Left ventricle myocardium inferior (tissue), 1 donor: ENCODE results near the gene TMEM163. TPM values are rescaled to one million over a fixed set of nuclear protein-coding genes. Genes with fewer than 3 reads are reported as not detected.
"Not testable (repeated sequence)": the region's sequence is repeated elsewhere in the genome, so short reads cannot be mapped to it uniquely, and the experiment has no call there.

Source experiments
- DNase-seq: peaks from one replicate; pipeline ENCODE4 v3.0.0-alpha.2; 2020
- H3K27ac ChIP-seq: fragments of 200-600 bp; replicated peaks from 2 replicates; pipeline ENCODE4 v1.8.0; 2021
- H3K27me3 ChIP-seq: fragments of 200-600 bp; 2 replicates; pipeline ENCODE4 v1.8.0; 2021; ENCODE audit warnings: low read depth
- H3K36me3 ChIP-seq: fragments of 200-600 bp; 2 replicates; pipeline ENCODE4 v1.8.0; 2021
- H3K4me1 ChIP-seq: fragments of 200-600 bp; 2 replicates; pipeline ENCODE4 v1.8.0; 2021
- H3K4me3 ChIP-seq: fragments of 200-600 bp; 2 replicates; pipeline ENCODE4 v1.8.0; 2021; ENCODE audit warnings: mild to moderate bottlenecking, moderate library complexity
- H3K9me3 ChIP-seq: fragments of 200-600 bp; replicated peaks from 2 replicates; pipeline ENCODE4 v1.8.0; 2021
- CTCF ChIP-seq: fragments of 200-600 bp; IDR thresholded peaks from 2 replicates; pipeline ENCODE4 v1.8.0; 2021; ENCODE audit warnings: antibody characterized with exemption, mild to moderate bottlenecking, borderline replicate concordance
- intact Hi-C: fragments of 100-400 bp; cut with micrococcal nuclease; formaldehyde crosslinking; loops from one replicate; pipeline ENCODE4 v1.11.0; 2022
- total RNA-seq: library from RNA; stranded (reverse); fragmentation: NEBNext Ultra II Directional; extraction: Animal tissue kit (Norgen Biotek cat#: 25700); gene quantifications from one replicate; pipeline ENCODE4 v1.2.1, GENCODE V29; 2021
- donor health status: DM: no; HTN: yes; CAD: no; lungs with severe emphysema.

TMEM163 gene
- total RNA-seq, 1 donor from 2014 or later = 0.22 TPM

DNA sequence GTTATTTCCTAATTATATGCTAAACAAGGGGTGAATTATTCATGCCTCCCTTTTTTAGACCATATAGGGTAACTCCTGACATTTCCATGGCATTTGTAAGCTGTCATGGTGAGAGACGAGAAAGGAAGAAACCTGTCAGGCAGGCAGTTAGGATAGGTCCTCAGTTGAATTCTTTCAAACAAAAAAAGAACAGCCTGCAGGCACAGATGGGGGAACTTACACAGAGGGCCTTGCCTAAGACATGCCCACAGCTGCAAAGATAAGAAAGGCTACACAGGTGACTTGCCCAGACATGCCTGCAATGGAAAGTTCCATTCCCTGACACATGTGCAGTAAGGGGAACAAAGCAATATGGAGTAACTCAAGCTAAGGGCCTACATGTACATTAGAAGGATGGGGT lies 128.1 kb downstream of the TMEM163 start:
- Histone ChIP-seq H3K27ac (no peak overlapping the region), H3K4me1 (no peaks in the 10 kb centered on the region), H3K27me3 (no peaks in the 10 kb centered on the region), H3K4me3 (no peak overlapping the region), H3K9me3 (peaks cover 33% of the 10 kb centered on the region), H3K36me3 (no peaks in the 10 kb centered on the region)
- intact Hi-C loops = no loop called here
- no peak for DNase-seq
- TF ChIP-seq CTCF = no peak

GRCh38 chr2:134589171-134590083 lies 129.4 kb downstream of the TMEM163 start:
- peaks cover 33% of the 10 kb centered on the region for H3K9me3 ChIP-seq
- H3K4me3 ChIP-seq, H3K27me3 ChIP-seq, DNase-seq, H3K36me3 ChIP-seq, H3K27ac ChIP-seq, intact Hi-C loops, H3K4me1 ChIP-seq: not testable (repeated sequence)

- Histone ChIP-seq H3K27me3 (no peaks in the 10 kb centered on the region), H3K4me1 (no peaks in the 10 kb centered on the region), H3K36me3 (no peaks in the 10 kb centered on the region), H3K27ac (no peak overlapping the region), H3K9me3 (peaks cover 33% of the 10 kb centered on the region), H3K4me3 (no peak overlapping the region)
- intact Hi-C loops = no loop called here
- no peak for TF ChIP-seq CTCF
- DNase-seq = no peak
Measured at GRCh38 chr2:134588556-134588955, 130.2 kb downstream of the TMEM163 start.

DNA sequence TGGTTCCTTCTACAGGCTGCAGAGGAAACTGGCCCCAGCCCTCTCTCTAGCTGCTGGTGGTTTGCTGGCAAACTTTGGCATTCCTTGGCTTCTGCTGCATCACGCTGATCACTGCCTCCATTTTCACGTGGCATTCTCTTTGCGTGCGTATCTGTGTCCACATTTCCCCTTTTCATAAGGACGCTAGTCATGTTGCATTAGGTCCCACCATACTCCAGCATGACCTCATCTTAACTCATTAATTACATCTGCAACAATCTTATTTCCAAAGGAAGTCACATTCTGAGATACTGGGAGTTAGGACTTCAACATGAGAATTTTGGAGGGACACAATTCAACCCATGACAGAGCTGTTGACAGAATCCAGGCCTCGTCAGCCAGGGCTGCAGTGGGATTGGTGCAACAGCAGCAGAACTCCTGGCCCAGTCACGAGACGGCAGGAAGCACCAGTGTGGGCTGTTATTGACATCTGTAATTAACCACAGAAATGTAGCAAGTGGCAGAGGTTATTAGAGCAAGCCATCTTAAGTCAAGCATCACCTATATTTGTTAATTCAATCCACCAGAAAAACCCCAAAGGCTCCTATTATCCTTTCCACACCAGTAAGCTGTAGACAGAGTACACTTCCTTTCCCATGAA lies 132.4 kb downstream of the TMEM163 start:
- Histone ChIP-seq H3K4me1 (no peaks in the 10 kb centered on the region), H3K27me3 (peaks cover 1% of the 10 kb centered on the region), H3K9me3 (peaks cover 27% of the 10 kb centered on the region), H3K27ac (no peak overlapping the region), H3K4me3 (no peak overlapping the region), H3K36me3 (no peaks in the 10 kb centered on the region)
- DNase-seq = no peak
- intact Hi-C loops = no loop called here
- TF ChIP-seq CTCF = no peak

DNA sequence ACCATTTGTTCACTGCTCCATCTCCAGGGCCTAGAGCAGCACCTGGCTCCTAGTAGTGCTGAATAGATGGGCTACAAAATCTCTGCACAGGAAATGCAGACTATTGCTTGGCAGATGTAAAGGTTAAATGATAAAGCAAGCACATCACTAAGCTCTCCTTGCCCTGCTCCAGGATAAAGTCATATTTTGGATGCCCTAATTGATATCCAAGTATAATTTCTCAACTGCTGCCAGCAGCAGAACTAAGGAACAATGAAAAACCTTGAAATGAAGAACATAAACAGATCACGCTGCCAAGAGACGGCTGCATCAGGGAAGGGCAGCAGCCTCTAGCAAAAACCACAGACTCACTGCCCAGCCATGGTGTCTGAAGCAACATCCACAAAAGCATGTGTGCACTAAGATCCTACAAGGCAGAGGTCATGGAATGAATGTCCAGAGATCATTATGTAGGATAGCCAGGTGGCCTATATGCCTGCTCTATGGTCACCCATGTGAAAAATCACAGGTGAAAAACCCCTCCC lies 134.7 kb downstream of the TMEM163 start:
- intact Hi-C loops = no loop called here
- Histone ChIP-seq H3K4me1 (no peaks in the 10 kb centered on the region), H3K27ac (no peak overlapping the region), H3K9me3 (peaks cover 6% of the 10 kb centered on the region), H3K36me3 (no peaks in the 10 kb centered on the region), H3K4me3 (no peak overlapping the region), H3K27me3 (peaks cover 12% of the 10 kb centered on the region)
- TF ChIP-seq CTCF = no peak
- no peak for DNase-seq

DNA sequence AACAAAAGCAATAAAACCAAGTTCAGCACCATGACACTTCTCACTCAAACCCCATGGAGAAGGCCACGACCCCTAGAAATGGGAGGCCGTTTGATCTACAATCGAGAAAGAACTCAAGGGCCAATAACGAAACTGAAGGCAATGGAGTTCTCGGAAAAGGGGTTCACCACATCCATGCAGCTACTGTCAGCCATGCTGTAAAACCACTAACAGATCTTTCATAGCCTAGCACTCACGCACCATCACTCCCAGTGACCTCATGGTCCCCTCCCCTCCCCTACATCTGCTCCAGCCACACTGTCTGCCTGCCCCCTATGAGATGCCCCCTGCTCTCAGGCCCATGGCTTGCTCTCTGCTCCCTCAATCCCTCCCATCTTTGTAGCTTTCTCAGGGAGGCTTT lies 135.3 kb downstream of the TMEM163 start:
- no peak for TF ChIP-seq CTCF
- H3K9me3 ChIP-seq = peaks cover 6% of the 10 kb centered on the region
- H3K4me1 ChIP-seq = no peaks in the 10 kb centered on the region
- H3K36me3 ChIP-seq = no peaks in the 10 kb centered on the region
- H3K27ac ChIP-seq = no peak overlapping the region
- H3K27me3 ChIP-seq = peaks cover 12% of the 10 kb centered on the region
- no peak for DNase-seq
- H3K4me3 ChIP-seq = no peak overlapping the region
- intact Hi-C loops = no loop called here
